HG02840 (cell line): ENCODE measurements around the gene ASXL2.

Source experiments
- ATAC-seq: cut with Tn5 transposase; IDR thresholded peaks from one replicate; pipeline ENCODE4 v1.9.1; 2021; ENCODE audit warnings: mild to moderate bottlenecking, moderate library complexity, moderate number of reproducible peaks; ENCODE audit not compliant: unreplicated experiment, low FRiP score

Gene ASXL2

DNA sequence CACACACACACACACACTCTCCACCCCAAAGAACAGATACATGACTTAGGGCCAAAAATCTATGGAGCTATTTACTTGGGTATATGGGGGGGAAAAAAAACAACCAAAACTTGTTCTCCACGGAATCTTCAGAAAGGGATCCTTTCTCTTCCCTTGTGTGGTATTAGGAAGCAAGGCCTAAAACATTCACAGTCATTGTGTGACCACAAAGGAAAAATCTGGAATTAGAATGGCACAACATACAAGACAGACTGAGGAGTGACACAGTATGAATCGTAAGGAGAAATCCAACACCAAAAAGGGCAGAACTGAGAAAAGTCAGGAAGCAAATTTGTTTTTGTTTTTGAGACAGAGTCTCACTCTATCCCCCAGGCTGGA is 70.3 kb downstream of the ASXL2 start:
- ATAC-seq = no peak

DNA sequence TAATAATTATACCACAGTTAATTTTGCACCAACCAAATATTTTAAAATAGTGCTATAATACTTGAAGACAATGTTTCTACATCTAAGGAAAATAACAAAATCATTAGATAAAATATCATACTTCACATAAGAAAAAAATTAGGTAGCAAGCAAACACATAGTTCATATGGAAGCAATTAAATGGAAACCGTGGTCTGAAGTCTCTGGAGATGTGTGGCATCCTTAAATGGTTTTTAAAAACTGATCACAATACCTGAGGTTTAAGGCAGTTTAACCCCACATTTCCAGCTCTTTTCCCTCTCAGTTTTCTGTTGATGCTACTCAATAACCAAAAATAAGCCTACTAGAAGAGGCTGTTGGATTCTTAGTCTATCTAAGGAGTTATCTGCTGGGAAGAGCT is 71.3 kb downstream of the ASXL2 start:
- ATAC-seq = no peak

DNA sequence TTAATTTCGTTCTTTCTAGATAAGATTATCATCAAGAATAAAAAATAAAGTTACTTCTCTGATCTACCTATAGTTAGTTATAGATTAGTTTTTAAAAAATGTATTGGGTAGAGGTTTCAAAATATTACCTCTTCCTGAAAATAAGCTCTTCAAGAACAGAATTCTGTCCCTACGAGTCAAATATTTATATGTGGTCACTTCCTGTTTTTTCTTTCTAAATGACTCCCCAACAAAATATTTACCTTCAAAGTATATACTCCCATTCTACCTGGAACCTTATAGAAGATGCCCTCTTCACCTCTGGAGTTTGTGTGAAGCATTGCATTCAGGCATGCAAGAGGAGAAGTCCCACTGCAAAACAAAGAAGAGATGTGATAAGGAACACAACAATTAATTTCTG is 72.3 kb downstream of the ASXL2 start:
- ATAC-seq = no peak

DNA sequence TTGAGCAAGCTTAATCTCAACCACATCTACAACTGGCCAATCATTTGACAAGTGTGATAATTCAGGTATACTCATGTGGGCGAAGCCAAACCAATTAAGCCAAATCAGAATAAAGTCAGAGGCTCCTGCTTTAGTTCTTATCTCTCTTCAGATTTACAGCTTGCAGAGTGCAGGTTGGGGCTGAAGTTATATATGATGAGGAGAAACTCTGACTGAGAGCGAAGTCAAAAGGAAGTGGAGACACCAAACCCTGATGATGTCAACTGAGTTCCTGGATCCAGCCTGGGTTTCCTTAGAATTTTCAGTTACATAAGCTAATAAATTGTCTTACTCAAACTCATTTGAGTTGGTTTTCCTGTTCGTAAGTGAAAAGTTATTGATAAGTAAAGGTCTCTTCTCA is 73.9 kb downstream of the ASXL2 start:
- ATAC-seq = no peak

DNA sequence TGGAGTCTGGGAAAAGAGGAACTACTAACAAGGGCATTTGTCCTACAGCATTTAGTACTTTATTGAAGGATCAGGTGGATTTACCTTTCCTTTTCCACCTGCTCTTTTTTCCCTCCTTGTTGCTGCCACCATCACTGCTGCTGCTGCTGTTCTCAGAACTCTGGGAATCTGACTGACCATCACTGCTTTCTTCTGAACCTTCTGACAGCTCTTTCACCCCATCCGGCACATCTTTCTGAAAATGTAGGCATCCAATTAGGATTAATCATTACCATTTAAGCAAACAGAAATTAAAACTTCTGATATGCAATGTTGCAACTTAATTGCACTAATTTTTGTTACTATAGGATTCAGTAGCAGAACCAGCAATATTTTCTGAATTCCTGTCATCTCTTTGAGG is 79.0 kb downstream of the ASXL2 start:
- no peak for ATAC-seq

DNA sequence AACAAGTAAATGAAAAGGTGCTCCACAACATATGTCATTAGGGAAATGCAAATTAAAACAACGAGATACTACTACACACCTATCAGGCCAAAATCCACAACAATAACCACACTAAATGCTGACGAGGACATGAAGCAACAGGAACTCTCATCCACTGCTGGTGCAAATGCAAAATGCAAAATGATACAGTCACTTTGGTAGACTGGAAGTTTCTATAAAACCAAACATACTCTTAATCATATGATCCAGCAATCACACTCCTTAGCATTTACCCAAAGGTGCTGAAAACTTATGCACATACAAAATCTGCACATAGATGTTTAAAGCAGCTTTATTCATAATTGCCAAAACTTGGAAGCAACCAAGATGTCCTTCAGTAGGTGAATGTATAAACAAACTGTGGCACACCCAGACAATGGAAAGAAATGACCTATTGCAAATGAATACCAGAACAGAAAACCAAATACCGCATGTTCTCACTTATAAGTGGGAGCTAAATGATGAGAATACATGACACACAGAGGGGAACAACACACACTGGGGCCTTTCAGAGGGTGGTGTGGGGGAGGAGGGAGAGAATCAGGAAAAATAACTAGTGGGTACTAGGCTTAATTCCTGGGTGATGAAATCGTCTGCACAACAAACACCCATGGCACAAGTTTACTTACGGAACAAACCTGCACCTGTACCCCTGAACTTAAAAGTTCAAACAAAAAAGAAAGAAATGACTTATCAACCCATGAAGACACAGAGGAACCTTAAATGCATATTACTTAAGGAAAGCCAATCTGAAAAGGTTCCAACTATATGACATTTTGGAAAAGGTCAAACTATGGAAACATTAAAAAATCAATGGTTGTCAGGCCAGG is 80.4 kb downstream of the ASXL2 start:
- no peak for ATAC-seq

DNA sequence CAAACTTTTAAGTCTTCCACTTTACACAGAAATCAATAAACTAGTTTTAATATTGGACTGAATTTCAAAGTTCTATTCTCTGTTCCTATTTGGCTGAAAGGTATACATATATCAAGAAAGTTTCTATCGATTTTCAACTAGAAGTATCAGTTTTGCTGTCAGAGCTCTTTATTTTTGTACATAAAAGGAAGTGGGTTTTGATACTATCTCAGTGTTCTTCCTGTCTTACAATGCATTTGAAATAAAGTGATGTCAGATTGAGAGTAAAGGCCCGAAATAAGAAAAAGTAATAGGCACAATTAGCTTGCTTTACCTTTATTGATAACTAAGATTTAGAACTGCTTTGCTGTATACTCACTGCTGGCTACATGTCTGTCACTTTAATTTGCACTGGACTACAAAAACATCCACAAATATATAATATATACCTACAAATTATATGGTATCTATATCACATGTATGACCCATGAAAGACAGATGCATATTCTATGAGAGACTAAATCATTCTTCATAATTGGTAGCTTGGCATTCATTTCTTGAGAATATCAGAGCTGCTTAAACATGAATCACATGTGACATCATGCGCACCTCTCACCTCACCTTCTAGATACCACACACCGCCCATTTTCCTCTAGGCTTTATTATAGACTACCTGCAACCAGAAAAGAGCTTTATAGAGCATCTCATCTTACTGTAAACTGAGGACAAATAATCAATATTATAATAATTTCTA is 83.6 kb downstream of the ASXL2 start:
- no peak for ATAC-seq

DNA sequence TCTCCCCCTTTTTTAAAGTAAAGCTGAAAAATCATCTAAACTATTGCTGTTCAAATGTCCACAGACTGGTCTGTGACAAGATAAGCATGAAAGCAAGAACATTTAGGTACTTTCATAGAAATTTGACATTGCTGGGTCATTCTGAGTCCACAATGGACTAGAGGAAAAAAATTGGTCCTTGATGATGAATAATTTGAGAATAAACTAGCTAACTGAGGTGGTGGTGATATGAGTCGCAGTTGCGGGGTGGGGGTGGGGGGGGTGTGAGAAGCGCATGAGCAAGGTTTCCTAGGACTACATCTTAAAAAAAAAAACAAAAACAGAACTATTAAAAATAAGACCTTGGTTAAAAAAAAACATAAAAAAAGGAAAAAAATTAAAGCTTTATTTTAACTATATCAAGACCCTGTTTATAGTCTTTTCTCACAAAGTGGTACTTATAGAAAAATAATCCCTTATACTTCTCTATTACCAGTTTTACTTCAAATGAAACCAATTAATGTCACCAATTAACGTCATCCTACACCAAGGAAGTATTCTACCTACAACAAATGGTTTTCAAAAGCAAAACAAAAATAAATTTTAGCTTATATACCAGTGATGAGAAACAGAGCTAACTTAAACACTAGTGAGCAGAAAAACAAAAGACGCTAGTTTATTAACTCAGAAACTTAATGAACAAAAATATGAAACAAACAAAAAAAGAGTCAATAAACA is 88.1 kb downstream of the ASXL2 start:
- ATAC-seq = no peak

DNA sequence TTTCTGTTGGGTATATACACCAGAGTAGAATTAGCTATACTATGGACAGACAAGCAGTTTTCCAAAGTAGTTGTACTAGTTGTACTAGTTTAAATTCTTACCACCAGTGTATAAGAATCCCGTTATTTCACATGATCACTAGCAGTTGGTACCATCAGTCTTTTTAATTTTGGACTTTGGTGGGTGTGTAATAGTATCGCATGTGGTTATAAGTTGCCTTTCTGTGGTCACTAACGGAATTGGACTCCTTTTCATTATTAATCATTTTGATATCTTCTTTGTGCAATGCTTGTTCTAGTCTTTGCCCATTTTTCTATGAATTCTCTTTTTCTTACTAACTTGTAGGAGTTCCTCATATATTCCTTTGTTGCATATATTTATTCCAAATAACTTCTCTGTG is 89.8 kb downstream of the ASXL2 start:
- ATAC-seq = no peak

DNA sequence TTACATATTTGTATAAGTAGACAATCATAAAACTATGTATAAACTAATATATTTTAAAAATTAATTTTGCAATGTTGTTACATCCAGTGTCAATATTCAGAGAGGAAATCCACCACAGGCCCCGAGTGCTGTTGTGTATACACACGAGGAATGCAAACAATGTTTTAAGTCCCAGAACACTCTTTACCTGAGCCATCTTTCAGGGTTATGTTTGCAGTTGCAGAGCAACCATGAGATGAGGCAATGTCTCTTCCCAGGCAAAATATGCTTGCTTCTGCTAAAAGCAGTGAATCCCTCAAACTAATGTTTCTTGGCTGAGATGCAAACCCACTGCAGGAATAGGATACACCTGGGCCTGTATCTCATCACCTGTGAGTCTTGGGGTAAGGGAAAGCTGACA is 91.3 kb downstream of the ASXL2 start:
- ATAC-seq = no peak

DNA sequence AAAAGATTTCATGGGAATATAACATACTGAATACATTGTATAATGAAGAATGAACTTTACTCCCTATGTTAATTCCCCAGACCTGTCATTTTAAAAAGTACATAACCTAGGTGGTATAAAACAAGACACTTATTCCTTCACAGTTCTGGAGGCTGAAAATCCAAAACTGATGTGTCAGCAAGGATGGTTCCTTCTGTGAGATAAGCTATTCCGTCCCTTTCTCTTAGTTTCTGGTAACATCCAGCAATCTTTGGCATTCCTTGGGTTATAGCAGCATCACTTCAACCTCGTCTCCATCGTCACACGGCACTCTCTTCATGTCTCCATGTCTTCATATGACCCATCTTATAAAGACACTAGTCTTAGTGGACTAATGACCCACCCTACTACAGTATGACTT is 93.9 kb downstream of the ASXL2 start:
- ATAC-seq = no peak

DNA sequence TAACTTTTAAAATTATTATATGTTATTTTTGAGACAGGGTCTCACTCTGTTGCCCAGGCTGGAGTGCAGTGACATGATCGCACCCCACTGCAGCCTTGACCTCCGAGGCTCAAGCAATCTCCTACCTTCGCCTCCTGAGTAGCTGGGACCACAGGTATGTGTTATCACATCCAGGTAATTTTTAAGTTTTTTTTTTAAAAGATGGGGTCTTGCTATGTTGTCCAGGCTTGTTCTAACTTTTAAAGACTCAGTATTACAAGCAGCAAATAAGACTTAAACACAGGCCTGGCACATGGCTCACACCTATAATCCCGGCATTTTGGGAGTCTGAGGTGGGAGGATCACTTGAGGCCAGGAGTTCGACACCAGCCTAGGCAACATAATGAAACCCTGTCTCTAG is 101.2 kb downstream of the ASXL2 start:
- ATAC-seq = no peak

DNA sequence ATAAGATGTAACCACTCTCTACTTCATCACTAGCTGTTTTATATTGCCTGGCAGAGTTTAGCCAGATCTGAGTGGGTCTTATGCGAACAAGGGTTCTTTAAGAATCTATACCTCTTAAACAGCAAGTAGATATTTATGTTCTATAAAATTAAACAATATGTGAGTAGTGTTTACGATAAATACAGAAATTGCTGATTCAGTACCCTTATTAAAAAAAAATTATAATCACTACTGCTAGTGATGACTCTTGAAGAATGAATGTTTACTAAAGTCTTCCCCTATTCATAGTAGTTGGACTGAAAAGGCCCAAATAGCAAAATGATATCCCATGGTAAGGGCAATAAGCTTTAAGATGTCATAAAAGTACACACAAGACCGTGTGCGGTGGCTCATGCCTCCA is 106.2 kb downstream of the ASXL2 start:
- ATAC-seq = no peak

DNA sequence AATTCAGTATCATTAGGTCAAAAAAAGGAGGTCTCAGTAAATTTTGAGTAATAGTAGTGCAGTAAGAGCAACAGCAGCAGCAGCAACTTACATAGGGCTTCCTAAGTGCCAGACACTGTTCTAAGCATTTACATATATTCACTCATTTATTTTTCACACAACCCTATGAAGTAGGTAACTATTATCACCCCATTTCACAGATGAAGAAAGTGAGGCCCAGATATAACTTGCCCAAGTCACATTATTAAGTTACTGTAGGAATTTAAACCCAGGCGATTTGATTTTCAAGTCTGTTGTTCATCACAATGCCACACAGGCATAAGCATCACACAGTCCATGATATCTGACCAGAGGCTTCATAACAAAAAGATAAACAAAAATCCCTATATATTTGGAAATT is 114.7 kb downstream of the ASXL2 start:
- no peak for ATAC-seq

DNA sequence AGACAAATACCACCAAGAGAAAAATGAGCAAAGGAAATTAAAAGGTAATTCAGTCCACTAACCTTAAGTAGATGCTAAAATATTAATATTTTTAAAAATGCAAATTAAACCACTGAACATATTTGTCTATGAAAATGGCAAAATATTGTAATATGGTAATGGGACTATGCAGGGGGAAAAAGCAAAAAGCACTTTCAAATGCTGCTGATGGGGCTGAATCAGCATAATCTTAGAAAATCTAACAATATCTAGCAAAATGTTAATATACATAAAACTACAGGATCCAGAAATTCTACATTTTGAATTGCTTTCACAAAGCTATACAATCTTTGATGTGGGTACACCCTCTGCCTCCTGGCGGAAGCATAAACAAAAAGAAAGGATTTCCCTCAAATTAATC is 118.0 kb downstream of the ASXL2 start:
- ATAC-seq = no peak

DNA sequence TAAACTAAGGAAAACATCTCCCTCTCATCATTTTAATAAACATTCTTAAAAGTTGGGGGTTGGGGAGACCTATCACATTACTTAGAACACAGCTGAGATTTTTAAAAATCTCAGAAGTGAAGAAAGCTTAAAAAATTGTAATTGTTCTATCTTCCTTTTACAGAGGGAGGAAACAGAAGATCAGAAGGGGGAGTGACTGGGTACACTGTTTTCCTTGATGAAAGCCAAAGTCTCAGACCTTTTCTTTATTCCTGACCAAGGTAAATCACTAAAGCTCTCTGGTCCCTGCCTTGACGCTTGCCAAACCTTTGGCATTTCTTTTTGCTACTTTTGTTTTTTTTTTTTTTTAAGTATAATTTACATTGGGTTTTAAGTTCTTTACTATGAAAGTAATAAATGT is 119.9 kb downstream of the ASXL2 start:
- no peak for ATAC-seq

DNA sequence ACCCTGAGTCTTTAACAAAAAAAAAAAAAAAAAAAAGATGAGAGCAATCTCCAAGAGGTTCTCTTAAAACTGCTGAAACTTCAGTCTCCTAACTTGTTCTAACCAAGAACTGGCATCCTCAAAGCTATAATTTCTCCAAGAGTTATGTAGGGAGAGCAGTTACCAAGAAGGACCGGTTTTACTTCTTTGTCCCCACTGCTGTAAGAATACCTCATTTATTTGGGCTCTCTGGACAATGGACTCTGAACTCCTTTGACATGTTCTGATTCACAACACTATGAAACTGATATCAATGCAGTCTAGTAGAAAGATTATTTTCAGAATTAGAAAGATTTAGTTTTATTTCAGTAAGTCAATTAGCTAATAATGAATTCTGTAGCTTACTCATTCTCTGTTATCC is 120.4 kb downstream of the ASXL2 start:
- no peak for ATAC-seq

DNA sequence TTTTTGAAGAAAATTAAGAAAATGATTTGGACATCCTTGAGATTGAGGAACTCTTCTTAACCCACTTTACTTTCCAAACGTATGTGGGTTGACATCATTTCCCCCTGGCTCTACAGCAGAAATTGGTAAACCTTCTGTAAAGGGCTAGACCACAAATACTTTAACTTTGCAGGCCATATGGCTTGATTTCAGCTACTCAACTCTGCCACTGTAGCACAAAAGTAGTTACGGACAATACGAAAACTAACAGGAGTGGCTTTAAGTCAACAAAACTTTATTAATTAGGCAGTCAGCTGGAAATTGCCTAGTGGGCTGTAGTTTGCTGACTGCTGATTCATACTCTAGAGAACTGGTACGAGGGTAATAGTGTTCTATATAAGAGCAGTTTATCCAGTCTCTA is 121.8 kb downstream of the ASXL2 start:
- ATAC-seq = no peak

DNA sequence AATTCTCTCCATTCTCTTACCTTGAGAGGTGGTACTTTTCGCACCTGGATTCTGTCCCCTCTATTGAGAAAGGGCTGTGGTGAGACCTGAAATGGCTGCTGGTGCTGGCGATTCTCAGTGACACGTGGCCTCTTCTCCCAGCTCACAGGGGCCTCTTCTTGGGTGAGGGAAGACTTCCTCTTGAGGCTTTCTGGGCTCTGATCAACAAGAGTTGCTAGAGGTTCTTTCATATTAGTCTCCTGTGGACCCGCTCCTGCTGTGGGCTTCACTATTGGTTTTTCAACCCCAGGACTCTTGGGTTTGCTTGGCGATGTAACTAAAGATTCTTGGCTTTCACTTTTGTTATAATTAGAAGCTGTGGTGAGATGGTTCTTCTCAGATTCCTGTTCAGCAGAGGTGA is 128.6 kb downstream of the ASXL2 start:
- ATAC-seq = no peak

DNA sequence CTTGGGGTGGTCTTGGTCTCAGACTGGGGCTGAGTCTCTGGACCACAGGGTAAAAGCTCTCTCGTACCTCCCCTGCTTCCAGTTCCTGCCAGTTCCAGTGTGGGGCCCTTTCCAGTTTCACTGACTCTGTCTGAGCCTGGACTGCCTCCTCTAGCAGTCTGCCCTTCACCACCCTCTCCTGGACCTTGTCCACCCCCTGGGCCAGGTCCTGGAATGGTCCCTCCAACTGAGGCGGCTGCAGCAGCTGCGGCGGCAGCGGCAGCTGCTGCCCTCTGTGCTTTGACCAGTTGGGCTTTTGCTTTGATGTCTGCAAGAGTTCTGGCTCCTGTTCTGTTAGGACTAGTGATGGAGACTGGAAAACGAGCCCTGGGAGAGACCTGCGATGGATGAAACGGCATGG is 134.2 kb downstream of the ASXL2 start:
- no peak for ATAC-seq

DNA sequence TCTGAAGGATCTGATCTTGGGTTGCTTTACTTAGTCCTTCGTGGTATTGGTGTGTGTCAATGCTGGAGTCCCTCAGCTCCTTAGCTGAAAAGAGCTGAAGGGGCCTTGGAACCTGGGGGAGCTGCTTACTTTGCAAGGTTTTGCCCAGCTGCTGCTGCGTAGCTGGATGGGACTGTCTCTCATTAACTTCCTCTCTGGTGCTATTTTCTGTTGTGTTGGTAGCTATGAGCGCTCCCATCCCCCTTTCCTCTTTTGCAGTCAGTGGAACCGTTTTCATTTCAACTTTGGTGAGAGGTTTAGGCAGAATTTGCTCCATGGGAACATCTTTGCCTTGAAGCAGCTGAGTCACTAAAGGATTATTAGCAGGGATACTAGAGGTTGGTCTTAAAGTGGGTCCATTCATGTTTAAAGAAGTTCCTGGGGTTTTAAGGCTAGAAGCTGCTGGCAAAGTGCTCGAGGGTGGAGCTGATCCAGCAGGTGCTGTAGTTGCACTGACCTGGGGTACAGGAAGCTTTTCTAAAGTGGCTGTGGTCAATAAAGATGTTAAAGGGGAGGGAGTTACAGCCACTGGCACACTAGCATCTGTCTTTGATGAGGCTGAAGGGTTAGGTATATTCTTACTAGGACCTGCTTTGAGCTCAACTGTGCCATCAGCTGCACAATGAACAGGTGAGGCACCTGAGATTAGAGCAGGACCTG is 135.0 kb downstream of the ASXL2 start:
- no peak for ATAC-seq
